Measurements from ENCODE around the gene SIPA1L3.

The SIPA1L3 gene

DNA sequence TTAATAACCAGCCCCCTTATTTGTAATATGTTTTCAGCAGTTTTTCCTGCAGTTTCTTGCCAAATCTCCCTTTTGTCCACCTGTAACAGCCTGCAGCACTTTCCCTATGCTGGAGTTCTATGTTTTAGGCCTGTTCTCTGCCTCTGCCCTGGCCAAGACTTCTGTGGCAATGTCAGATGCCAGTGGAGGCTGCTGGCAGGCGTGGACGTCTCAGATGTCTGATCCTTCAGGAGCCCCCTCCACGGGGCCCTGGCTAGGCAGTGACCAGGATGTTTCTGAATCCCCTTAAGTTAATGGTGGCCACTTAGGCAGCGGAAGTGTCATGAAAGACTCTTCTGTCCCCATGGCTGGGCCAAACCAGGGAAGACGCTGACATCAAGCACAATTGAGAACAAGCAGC, 40.8 kb downstream of the SIPA1L3 start:
- no peak for DNase-seq

- no peak for DNase-seq
Measured at GRCh38 chr19:37948362-37948761, 41.4 kb downstream of the SIPA1L3 start.

- DNase-seq = no peak
Measured at GRCh38 chr19:37950471-37951175, 43.6 kb downstream of the SIPA1L3 start.

GRCh38 chr19:37951816-37952210, 44.8 kb downstream of the SIPA1L3 start:
- DNase-seq = no peak

GRCh38 chr19:37953171-37953917, 46.3 kb downstream of the SIPA1L3 start:
- DNase-seq = no peak

DNA sequence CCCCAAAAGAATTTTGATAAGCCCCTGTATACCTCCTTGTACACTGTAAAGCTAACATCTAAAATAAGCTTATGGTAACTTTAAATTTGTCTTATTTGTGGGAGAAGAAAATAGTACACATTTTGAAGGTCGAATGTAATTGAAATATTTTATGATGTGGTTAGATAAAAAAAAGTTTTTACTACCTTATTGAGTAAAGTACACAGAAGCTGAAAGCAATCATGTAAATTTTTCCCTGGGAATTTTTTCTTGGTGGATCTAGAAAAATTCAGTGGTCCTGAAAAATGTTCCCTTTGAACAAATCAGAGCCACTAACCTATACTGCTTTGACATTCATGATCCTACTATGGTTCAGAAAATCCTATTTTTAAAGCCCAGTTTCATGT, 46.9 kb downstream of the SIPA1L3 start:
- no peak for DNase-seq

DNA sequence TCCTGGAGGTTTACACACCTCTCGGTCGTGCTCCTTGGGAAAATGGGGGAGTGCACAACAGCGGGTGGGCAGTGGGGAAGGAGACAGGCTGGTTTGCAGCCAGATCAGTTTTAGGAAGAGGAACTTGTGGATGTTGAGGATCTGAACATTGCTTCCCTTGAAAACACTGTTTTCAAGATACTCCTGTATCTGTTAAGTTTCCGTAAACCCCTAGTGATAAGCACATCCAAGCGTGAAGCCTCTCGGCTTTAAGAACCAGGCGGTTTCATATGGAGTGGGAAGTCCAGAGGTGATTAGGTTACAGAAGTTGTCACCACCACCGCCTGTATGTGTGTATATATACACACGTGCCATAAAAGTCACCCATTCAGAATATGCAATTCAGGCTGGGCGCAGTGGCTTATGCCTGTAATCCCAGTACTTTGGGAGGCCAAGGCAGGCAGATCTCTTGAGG, 47.4 kb downstream of the SIPA1L3 start:
- DNase-seq = no peak

- DNase-seq = no peak
Measured at GRCh38 chr19:37955986-37956385, 49.0 kb downstream of the SIPA1L3 start.

DNA sequence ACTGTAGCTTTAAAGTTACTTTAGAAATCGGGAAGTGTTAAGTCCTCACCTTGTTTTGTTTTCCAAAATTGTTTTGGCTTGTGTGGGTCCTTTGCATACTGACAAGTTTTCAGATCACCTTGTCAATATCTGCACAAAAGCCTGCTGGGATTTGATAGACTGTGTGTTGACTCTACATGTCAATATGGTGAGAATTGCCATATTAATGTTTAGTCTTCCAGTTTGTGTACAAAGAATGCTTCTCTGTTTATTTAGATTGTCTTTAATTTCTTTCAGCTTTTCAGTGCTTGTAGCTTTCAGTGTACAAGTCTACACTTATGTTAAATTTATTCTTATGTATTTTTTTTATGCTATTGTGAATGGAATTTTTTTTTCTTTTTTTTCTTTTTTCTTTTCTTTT, 50.2 kb downstream of the SIPA1L3 start:
- DNase-seq = no peak

DNA sequence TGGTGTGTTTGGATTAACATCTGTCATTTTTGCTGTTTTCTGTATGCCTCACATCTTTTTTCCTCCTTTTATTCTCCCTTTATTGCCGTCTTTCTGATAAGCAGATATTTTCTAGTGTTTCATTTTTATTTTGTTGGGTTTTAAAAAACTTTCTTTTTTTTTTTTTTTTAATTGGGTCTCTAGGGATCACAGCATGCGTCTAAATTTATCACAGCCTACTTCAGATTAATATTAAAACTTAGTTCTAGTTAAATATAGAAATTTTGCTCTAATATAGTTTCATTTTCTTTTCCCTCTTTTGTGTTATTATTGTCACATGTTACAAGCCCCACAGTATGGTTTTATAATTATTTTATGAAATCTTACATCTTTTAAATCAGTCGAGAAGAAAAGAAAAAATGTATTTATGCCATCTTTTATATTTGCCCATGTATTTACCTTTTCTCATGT, 52.7 kb downstream of the SIPA1L3 start:
- no peak for DNase-seq

DNA sequence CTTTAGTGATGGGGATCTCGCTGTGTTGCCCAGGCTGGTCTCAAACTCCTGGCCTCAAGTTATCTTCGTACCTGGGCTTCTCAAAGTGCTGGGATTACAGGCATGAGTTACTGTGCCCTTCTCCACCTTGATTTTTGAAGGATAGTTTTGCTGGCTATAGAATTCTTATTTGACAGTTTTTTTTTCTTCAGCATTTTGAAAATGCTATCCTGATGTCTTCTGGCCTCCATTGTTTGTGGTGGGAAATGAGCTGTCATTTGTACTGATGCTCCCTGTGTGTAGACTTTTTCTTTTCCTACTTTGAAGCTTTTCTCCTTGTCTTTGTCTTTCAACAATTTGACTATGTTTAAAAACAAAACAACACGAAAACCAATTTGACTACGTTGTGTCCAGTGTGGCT, 54.2 kb downstream of the SIPA1L3 start:
- DNase-seq = no peak

DNA sequence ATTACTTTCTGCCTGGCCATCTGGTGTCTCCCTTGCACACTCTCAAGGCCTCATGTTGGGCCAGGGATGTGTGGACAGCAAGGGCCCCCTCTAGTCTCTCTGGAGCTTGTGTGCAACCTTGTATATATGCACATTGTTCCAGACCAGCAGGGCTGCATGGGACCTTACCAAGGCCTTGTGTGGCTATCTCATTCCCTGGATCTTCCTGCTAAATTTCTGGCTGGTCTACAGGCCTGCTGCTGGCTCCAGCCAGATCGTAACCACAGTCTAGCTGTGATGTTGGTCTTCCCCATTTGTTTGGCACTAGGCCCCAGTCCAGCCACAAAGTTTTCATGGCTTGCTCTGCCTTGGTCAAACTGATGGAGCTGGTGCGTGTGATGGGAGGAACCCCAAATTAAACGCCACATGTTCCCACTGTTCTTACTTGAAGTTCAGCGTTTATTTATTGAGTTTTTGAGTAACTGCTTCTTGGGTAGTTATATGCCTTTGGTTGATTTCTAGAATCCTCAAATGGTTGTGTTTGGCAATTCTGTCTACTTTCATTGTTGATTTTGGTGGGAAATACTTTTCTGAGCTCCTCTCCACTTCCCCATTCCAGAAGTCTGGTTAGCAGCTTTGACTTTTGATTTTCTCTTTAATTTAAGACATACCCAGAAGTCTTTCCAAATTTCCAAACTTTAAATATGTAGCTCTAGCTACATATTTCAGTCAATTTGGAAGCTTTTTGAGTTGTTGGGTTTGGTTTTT, 56.4 kb downstream of the SIPA1L3 start:
- DNase-seq = no peak

- no peak for DNase-seq
Measured at GRCh38 chr19:37964109-37964508, 57.1 kb downstream of the SIPA1L3 start.

- no peak for DNase-seq
Measured at GRCh38 chr19:37966211-37966661, 59.2 kb downstream of the SIPA1L3 start.

GRCh38 chr19:37966662-37967231, 59.7 kb downstream of the SIPA1L3 start:
- DNase-seq = no peak

- no peak for DNase-seq
Measured at GRCh38 chr19:37969695-37970094, 62.7 kb downstream of the SIPA1L3 start.

DNA sequence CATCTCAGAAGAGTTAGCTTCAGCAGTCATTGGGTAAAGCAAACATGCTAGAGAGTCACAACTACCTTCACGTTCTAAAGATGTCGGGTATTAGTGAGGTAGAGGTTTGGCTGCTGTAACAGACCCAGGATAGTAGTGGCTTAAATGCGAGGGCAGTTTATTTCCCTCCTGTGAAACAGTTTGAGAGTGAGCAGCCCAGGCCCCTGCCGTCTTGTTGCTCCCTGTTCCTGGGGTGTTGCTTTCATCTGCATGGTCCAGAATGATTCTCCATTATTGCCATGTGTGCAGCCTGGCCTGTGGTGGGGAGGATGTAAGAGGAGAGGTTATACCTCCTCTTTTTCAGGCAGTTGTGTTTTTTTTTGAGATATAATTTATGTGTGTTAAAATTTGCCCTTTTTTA, 63.7 kb downstream of the SIPA1L3 start:
- DNase-seq = no peak

DNA sequence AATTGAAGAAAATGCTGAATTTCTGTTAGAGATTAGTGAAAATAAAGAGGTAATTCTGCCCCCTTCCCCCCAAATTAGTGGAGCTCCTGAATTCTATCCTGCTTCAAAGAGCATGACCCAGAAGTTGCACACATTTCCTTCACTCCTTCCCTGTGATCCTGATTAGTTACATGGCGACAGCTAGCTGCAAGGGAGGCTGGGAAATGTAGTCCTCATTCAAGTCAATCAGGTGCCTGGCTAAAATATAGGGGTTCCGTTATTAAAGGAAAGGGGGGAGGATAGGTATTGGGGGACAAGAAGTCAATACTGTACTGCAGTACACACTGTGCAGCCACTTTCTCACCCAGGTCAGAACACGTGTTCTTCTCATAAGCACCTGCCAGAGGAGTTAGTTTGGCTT, 65.8 kb downstream of the SIPA1L3 start:
- no peak for DNase-seq

DNA sequence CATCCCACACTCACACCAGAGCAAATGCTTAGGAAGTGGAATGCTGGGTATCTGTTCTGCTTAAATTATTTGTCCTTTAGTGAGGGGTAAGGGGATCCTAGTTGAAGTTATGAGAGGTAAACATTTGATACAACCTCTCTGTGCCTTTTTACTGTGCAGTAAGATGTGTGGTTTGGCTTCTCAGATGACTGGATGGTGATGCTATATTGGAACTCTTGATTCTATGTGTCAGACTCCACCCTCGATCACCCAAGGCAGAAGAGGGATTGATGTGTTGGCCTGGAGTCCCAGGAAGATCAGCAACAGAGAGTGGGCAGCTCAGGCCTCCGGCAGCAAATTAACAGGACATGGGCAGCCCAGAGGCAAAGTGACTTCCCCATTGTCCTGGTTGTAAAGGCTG, 66.7 kb downstream of the SIPA1L3 start:
- no peak for DNase-seq

- no peak for DNase-seq
Measured at GRCh38 chr19:37975071-37975470, 68.1 kb downstream of the SIPA1L3 start.

GRCh38 chr19:37975596-37976515, 68.8 kb downstream of the SIPA1L3 start:
- DNase-seq = no peak

GRCh38 chr19:37977391-37977790, 70.4 kb downstream of the SIPA1L3 start:
- no peak for DNase-seq
